ENCODE results near the gene ZNF304.

The ZNF304 gene

DNA sequence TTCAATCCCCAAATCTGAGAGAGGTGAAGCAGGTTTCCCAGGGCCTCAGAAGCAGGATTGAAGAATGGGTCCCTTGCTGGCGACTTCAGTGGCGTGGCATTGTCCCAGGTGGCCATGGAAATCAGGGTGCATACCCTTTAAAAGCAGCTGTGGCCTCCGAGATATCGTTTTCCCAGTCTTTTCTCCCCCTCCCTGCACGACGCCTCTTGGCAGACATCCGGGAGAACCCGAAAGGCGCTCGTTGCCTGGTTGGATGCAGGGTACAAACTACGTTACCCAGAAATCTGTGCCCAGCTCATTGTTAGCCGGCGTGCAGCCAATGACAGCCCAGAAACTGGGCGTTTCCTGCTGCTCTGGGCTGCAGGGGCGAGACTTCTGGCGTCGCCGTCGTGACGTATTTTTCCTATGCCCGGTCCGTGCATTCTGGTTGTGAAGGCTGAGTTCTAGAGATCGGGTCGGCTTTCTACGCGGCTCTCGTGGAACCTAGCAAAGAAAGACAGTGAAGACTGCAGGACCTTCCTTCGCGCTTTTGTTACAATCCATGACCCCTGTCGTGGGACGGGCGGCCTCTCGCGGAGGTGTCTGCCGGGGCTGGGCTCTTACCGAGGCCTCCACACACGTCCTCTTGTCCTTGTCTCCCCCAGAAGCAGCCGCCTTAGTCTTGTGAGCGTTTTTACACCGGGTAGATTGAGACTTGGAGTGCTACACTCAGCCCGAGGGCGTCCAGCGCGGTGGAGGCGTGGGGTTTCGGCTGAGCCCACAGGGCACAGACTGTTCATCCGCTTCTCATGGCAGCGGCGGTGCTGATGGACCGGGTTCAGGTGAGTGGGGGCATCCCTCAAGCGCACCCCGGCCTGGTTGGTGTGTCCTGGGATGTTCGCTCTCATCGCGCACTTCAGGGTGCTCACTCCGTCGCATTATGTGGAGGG is at the start of gene ZNF304:
Gene ZNF304, plus strand, starts transcription at position 395 of the 929 bp plus-strand sequence. Its CDS starts 394 bp downstream, at position 789.
- DNase-seq = peak; percentile 79 to 87

- no peak for DNase-seq
Measured at GRCh38 chr19:57302020-57302465, 49.0 kb upstream of the ZNF304 start.

DNA sequence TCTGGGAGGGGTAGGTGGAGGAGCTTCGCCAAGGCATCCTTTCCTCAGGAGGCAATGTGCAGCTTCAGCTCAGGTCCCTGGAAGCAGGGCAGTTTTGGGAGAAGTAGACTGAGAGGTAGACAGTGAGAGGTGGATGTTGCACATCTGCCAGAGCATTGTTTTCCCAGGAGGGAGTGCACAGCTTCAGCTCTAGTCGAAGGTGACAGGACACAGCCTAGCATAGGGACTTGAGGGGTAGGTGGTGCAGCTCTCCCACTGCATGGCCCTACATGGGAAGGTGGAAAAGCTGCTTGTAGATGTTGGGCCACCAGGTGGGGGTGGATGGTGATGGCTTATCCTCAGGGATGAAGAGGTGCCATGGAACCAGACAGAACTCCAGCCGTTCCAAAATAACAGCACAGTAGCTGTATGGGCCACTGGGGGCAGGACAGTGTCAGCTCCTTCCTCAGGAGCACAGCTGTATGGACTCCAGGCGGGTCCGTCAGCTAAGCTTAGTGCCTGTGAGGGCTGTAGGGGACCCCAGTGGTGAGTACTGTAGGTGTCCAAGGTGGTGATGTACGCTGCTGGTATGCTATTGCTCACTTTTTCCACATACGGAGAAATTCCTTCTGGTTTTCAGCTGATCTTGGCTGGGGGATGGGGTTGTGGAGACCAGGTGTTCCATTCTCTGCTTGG is 48.2 kb upstream of the ZNF304 start:
- no peak for DNase-seq

DNA sequence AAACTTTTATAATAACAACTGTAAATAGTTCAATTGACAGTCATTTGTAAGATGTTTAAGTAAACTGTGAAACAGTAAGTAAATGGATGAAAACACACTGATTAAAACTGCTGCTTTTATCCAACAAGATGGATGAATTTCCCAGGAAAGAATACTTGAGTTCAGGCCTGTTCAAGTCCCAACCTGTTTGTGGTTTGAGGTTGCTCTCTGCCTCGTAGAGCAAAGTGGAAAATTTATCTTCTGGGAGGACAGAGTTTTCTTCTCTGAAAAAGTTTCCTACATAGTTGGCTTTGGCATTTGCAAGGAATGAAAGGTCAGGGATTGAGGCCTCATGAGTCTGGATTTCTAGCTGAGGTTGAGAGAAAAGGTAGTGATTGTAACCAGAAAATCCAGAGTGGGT is 46.0 kb upstream of the ZNF304 start:
- DNase-seq = no peak

DNA sequence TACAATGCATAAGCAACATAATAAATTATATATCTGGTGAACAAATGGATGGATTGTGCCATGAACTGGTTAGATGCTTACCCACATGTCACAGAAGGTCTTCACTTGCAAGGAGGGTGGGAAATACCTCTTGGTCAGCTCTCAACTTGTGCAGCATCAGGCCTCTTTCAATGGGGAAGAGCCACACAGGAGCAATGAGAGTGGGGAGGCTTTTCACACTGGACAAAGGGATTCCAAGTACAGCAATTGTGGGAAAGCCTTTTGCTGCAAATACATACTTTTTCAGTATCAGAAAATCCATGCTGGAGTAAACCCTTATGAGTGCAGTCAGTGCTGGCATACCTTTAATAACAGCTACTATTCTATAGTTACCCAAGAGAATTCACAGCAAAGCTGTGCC is 42.6 kb upstream of the ZNF304 start:
- DNase-seq = no peak

DNA sequence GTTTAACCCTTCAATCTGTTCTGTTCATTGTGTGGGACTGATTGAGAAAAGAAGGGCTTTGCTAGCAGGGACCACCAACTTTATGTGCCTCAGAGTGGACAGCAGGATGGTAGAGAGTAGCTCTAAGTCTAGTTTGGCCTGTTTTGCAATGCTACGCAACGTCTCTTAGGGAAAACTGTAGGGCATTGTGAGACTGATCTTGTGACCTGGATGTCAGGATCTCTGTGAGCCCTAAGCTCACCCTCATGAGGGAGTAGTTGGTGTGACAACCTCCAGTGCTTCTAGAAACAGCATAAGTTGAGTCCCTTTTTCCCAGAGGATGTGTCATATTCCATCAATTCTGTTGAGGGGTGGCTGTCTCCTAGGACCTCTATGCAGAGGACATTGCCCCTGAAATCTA is 40.3 kb upstream of the ZNF304 start:
- no peak for DNase-seq

DNA sequence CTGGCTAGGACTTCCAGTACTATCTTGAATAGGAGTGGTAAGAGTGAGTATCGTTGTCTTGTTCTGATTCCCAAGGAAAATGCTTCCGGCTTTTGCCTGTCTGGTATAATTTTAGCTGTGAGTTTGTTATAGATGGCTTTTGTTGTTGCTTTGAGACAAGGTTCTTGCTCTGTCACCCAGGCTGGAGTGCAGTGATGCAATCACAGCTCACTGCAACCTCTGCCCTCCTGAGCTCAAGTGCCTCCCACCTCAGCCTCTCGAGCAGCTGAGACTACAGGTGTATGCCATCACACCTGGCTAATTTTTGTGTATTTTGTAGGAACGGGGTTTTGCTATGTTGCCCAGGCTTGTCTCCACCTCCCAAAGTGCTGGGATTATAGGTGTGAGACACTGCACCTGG is 36.9 kb upstream of the ZNF304 start:
- no peak for DNase-seq

GRCh38 chr19:57317503-57317902 is 33.6 kb upstream of the ZNF304 start:
- DNase-seq = no peak

GRCh38 chr19:57319869-57320179 is 31.2 kb upstream of the ZNF304 start:
- no peak for DNase-seq

DNA sequence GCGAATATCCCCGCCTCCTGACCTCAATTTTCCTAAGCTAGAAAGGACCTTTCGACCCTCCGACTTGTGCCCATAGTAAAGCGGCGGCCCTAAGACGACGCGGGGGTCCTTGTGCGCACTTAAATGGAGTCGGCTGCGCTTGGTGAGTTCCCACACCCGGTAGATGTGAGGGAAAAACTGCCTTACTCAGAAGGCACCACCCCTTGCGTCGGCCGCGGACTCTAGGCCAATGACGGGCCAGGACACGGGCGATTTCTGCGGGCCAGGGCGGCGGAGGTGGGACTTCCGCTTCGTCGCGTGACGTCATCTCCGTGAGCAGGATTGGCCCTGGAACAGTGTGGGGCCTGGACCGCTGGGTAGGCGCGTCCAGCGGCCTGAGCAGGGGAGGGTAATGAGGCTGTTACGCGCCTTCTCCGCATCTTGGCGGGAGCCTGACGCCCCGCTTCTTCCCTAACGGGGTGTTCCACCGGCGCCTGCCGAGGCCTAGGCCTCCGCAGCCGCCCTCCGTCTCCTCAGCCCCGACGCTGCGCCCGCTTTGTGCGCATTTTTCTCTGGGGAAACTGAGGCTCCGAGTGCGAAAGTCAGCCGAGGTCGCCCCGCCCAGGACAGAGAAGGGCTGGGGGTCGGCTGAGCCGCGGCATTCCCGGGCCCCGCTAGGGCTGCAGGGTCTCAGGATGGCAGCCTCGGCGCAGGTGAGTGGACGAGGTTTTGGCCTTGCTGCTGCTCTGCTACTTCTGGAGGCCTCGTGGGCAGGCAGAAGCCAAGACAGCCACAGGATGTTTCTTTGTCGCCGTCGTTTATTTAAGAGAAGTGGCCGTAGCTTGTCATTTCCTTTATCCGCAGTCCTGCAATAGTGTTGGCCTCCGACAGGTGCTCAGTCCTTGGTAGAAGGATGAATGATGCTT is 30.6 kb upstream of the ZNF304 start, which contains the start of gene ZNF543:
Gene ZNF543, plus strand, starts transcription at position 293 of the 905 bp plus-strand sequence. Its CDS starts 382 bp downstream, at position 675.
- peak; percentile 89 to 94 for DNase-seq

GRCh38 chr19:57321116-57321515 is 30.0 kb upstream of the ZNF304 start:
- no peak for DNase-seq

- DNase-seq = no peak
Measured at GRCh38 chr19:57321751-57322150, 29.3 kb upstream of the ZNF304 start.

- DNase-seq = no peak
Measured at GRCh38 chr19:57324992-57325391, 26.1 kb upstream of the ZNF304 start.

GRCh38 chr19:57327993-57328392 is 23.1 kb upstream of the ZNF304 start:
- DNase-seq = no peak

- no peak for DNase-seq
Measured at GRCh38 chr19:57334191-57334590, 16.9 kb upstream of the ZNF304 start.

DNA sequence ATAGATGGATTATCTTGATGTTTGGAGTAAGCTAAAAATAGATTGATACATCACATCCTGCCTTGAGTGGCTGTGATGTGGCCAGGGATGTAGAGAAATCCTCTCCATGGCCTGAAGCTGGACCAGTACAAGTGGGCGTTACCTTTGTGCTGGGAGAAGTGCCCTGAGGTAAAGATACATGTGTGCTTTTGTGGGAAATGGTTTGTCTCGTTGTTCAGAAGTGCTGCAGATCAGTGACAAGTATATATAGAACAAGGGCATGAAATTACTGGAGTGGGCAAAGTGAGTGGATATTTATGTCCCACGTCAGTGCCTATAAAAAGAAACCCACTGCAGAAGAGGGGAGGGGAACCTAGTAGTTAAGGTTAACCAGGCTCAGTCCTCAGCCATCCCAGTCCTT is 12.2 kb upstream of the ZNF304 start:
- no peak for DNase-seq

GRCh38 chr19:57342582-57342981 is 8.5 kb upstream of the ZNF304 start:
- no peak for DNase-seq

DNA sequence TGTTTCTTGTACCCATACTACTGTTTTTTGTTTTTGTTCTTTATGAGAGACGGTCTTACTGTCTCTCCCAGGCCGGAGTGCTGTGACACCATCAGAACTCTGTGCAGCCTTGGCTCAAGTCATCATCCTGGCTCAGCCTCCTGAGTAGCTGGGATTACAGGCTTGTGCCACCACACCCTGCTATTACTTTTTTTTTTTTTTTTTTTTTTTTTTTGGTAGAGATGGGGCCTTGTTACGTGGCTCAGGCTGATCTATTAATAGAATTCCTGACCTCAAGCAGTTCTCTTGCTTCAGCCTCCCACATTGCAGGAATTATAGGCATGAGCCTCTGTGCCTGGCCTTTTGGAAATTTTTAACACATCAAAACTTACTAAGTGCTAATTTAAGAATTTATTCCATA is 2.9 kb upstream of the ZNF304 start:
- DNase-seq = no peak

- no peak for DNase-seq
Measured at GRCh38 chr19:57351867-57352266, 796 bp downstream of the ZNF304 start.

DNA sequence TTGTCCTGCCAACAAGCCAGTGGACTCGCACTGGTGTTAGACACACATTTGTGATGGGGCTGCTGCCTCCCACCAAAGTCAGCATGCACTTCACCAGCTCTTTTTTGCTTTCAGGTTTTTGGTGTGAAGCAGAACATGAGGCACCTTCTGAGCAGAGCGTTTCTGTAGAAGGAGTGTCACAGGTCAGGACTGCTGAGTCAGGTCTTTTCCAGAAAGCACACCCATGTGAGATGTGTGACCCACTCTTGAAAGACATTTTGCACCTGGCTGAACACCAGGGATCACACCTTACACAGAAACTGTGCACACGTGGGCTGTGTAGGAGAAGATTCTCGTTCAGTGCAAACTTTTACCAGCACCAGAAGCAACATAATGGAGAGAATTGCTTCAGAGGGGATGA is 4.8 kb downstream of the ZNF304 start:
- DNase-seq = no peak

GRCh38 chr19:57357406-57357805 is 6.3 kb downstream of the ZNF304 start:
- DNase-seq = no peak

DNA sequence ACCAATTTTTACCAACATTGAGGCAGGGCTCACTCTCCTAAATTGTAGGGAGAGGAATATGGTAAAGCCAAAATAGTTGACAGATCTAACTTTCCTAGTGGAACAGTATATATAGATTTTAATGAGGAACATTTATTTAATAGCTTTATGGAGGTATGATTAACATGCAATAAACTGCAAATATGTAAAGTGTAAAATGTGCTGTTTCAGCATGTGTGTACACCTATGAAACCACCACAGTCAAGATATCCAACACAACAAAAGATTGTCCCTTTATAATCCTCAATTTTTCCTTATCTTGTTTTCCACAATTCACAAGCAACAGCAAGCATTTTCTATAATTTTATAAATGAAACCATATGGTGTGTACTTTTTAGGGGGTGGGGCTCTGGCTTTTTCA is 8.2 kb downstream of the ZNF304 start:
- no peak for DNase-seq

- DNase-seq = no peak
Measured at GRCh38 chr19:57362419-57362818, 11.3 kb downstream of the ZNF304 start.
